GM23338 (cell line): ENCODE data around the gene DCAF4. TPM values are rescaled to one million over a fixed set of nuclear protein-coding genes. Genes with fewer than 3 reads are reported as not detected.

ENCODE experiments used
- ATAC-seq: fragments of 200-7000 bp; cut with Tn5 transposase; 3 replicates; pipeline ENCODE4 v1.9.1; 2020
- DNase-seq: peaks from one replicate; pipeline ENCODE4 v3.0.0-alpha.2; 2015; ENCODE audit warnings: low spot score
- H2AFZ ChIP-seq: fragments of 200-600 bp; sonication (generic); 2 replicates; pipeline ENCODE4 v1.8.0; 2016; ENCODE audit warnings: antibody characterized with exemption, mild to moderate bottlenecking, moderate library complexity
- H3F3A ChIP-seq: fragments of 200-600 bp; sonication (generic); replicated peaks from 2 replicates; pipeline ENCODE4 v1.8.0; 2017; ENCODE audit warnings: antibody characterized with exemption, mixed run types, low read depth
- H3K27ac ChIP-seq: fragments of 200-600 bp; sonication (generic); 2 replicates; pipeline ENCODE4 v1.6.1; 2016; ENCODE audit warnings: low read depth
- H3K27me3 ChIP-seq: fragments of 200-600 bp; sonication (generic); 2 replicates; pipeline ENCODE4 v1.8.0; 2016; ENCODE audit warnings: mild to moderate bottlenecking, mixed run types, moderate library complexity; ENCODE audit not compliant: insufficient read depth
- H3K36me3 ChIP-seq: fragments of 200-600 bp; sonication (generic); 2 replicates; pipeline ENCODE4 v1.8.0; 2016; ENCODE audit warnings: mild to moderate bottlenecking; ENCODE audit not compliant: insufficient read depth
- H3K4me1 ChIP-seq: fragments of 200-600 bp; sonication (generic); 2 replicates; pipeline ENCODE4 v1.8.0; 2016; ENCODE audit warnings: mild to moderate bottlenecking, moderate library complexity; ENCODE audit not compliant: insufficient read depth
- H3K4me2 ChIP-seq: fragments of 200-600 bp; sonication (generic); 2 replicates; pipeline ENCODE4 v1.7.1; 2017; ENCODE audit warnings: mixed run types
- H3K4me3 ChIP-seq: fragments of 200-600 bp; sonication (generic); 2 replicates; pipeline ENCODE4 v1.6.1; 2016; ENCODE audit warnings: mixed run types
- H3K79me2 ChIP-seq: fragments of 200-600 bp; sonication (generic); replicated peaks from 2 replicates; pipeline ENCODE4 v1.8.0; 2017; ENCODE audit warnings: mild to moderate bottlenecking; ENCODE audit not compliant: insufficient read depth
- H3K9me2 ChIP-seq: fragments of 200-600 bp; sonication (generic); 2 replicates; pipeline ENCODE4 v1.8.0; 2017; ENCODE audit not compliant: insufficient read depth
- H4K20me1 ChIP-seq: fragments of 200-600 bp; sonication (generic); replicated peaks from 2 replicates; pipeline ENCODE4 v1.8.0; 2017; ENCODE audit warnings: mild to moderate bottlenecking; ENCODE audit not compliant: insufficient read depth
- H3K27ac Mint-ChIP-seq: 2 replicates; pipeline ENCODE4 v1.8.0; 2020; ENCODE audit warnings: inconsistent platforms, mild to moderate bottlenecking, moderate library complexity, mixed read lengths
- H3K27me3 Mint-ChIP-seq: 3 replicates; pipeline ENCODE4 v1.8.0; 2022; ENCODE audit warnings: low read depth, mild to moderate bottlenecking, moderate library complexity, mixed read lengths, inconsistent platforms; ENCODE audit not compliant: insufficient read depth, poor library complexity
- H3K36me3 Mint-ChIP-seq: 3 replicates; pipeline ENCODE4 v1.8.0; 2021; ENCODE audit warnings: low read depth, mild to moderate bottlenecking, inconsistent platforms, moderate library complexity, mixed read lengths
- H3K4me1 Mint-ChIP-seq: 3 replicates; pipeline ENCODE4 v1.8.0; 2020; ENCODE audit warnings: mild to moderate bottlenecking, inconsistent platforms, mixed read lengths
- H3K4me3 Mint-ChIP-seq: 3 replicates; pipeline ENCODE4 v1.8.0; 2021; ENCODE audit warnings: moderate library complexity, mild to moderate bottlenecking, inconsistent platforms, mixed read lengths
- H3K9me3 Mint-ChIP-seq: 3 replicates; pipeline ENCODE4 v1.8.0; 2020; ENCODE audit warnings: moderate library complexity, mild to moderate bottlenecking, inconsistent platforms, mixed read lengths
- CREB1 ChIP-seq: fragments of 250-450 bp; sonication (Bioruptor Pico); IDR thresholded peaks from 2 replicates; pipeline ENCODE4 v1.5.0; 2020; ENCODE audit warnings: low read depth, mild to moderate bottlenecking, moderate library complexity
- CTCF ChIP-seq, 2 experiments: fragments of 200-600 bp in 1 of 2; sonication (generic) in 1 of 2; conservative IDR thresholded peaks; 2 replicates each; pipeline versions ENCODE4 v1.5.1 to v1.6.1; 2016 to 2017; ENCODE audit warnings: antibody characterized with exemption in 2 of 2, low read depth in 2 of 2, mild to moderate bottlenecking in 2 of 2, moderate library complexity in 1 of 2
- ETS1 ChIP-seq: IDR thresholded peaks from 2 replicates; pipeline ENCODE4 v1.6.1; 2016; ENCODE audit warnings: antibody characterized with exemption
- EZH2 ChIP-seq: fragments of 200-600 bp; sonication (generic); IDR thresholded peaks from one replicate; pipeline ENCODE4 v1.8.0; 2017; ENCODE audit warnings: antibody characterized with exemption, mild to moderate bottlenecking, low read depth; ENCODE audit not compliant: unreplicated experiment
- EZH2phosphoT487 ChIP-seq: fragments of 200-600 bp; sonication (generic); IDR thresholded peaks from one replicate; pipeline ENCODE4 v1.8.1; 2018; ENCODE audit warnings: antibody characterized with exemption; ENCODE audit not compliant: unreplicated experiment
- JUNB ChIP-seq: IDR thresholded peaks from one replicate; pipeline ENCODE4 v1.6.1; 2016; ENCODE audit warnings: antibody characterized with exemption; ENCODE audit not compliant: unreplicated experiment
- NANOG ChIP-seq: IDR thresholded peaks from 2 replicates; pipeline ENCODE4 v1.6.1; 2016; ENCODE audit warnings: antibody characterized with exemption, borderline replicate concordance
- POLR2AphosphoS5 ChIP-seq: IDR thresholded peaks from 2 replicates; pipeline ENCODE4 v1.6.1; 2016; ENCODE audit warnings: antibody characterized with exemption, low read depth
- REST ChIP-seq: IDR thresholded peaks from one replicate; pipeline ENCODE4 v1.6.1; 2018; ENCODE audit warnings: antibody characterized with exemption; ENCODE audit not compliant: unreplicated experiment
- STAT1 ChIP-seq: IDR thresholded peaks from one replicate; pipeline ENCODE4 v1.6.1; 2016; ENCODE audit warnings: antibody characterized with exemption; ENCODE audit not compliant: unreplicated experiment
- ZNF114 ChIP-seq: fragments of 250-450 bp; sonication (Bioruptor Pico); IDR thresholded peaks from 2 replicates; pipeline ENCODE4 v1.5.0; 2020; ENCODE audit warnings: mild to moderate bottlenecking, moderate library complexity
- ZNF331 ChIP-seq: fragments of 250-450 bp; sonication (Bioruptor Pico); IDR thresholded peaks from 2 replicates; pipeline ENCODE4 v1.5.0; 2020; ENCODE audit warnings: low read depth, mild to moderate bottlenecking, moderate library complexity
- polyA plus RNA-seq: library from polyadenylated mRNA; unstranded; fragments of >200 nt; fragmentation: Nextera tagmentation; extraction: Ambion mirVana; gene quantifications from 2 replicates; pipeline ENCODE4 v1.2.1, GENCODE V29; 2016
- total RNA-seq: library from RNA; depleted of rRNA; stranded (reverse); fragments of >200 nt; shearing (Covaris generic); gene quantifications from 2 replicates; pipeline ENCODE4 v1.2.3, GENCODE V29; 2014
- TF ChIP-seq, protein P1 (sequence below): fragments of 250-450 bp; sonication (Bioruptor Pico); IDR thresholded peaks from 2 replicates; pipeline ENCODE4 v1.5.0; 2020; ENCODE audit warnings: mild to moderate bottlenecking, moderate library complexity

The DCAF4 gene
- total and polyA plus RNA-seq, 2 experiments from 2014 or later: 17.5 to 39.3 TPM

- no peak overlapping the region for H3K27ac ChIP-seq
- TF ChIP-seq EZH2phosphoT487 (no peak), JUNB (no peak), EZH2 (no peak), ZNF114 (CRISPR knock-in tag) (no peak), STAT1 (no peak), REST (no peak), POLR2AphosphoS5 (no peak), ETS1 (no peak), CREB1 (no peak), ZNF331 (CRISPR knock-in tag) (no peak), NANOG (no peak), CTCF (conservative IDR thresholded peaks at IDR 0.05; ENCODE audit: low read depth in 2 of 2) (no peak)
- TF ChIP-seq, protein P1, sequence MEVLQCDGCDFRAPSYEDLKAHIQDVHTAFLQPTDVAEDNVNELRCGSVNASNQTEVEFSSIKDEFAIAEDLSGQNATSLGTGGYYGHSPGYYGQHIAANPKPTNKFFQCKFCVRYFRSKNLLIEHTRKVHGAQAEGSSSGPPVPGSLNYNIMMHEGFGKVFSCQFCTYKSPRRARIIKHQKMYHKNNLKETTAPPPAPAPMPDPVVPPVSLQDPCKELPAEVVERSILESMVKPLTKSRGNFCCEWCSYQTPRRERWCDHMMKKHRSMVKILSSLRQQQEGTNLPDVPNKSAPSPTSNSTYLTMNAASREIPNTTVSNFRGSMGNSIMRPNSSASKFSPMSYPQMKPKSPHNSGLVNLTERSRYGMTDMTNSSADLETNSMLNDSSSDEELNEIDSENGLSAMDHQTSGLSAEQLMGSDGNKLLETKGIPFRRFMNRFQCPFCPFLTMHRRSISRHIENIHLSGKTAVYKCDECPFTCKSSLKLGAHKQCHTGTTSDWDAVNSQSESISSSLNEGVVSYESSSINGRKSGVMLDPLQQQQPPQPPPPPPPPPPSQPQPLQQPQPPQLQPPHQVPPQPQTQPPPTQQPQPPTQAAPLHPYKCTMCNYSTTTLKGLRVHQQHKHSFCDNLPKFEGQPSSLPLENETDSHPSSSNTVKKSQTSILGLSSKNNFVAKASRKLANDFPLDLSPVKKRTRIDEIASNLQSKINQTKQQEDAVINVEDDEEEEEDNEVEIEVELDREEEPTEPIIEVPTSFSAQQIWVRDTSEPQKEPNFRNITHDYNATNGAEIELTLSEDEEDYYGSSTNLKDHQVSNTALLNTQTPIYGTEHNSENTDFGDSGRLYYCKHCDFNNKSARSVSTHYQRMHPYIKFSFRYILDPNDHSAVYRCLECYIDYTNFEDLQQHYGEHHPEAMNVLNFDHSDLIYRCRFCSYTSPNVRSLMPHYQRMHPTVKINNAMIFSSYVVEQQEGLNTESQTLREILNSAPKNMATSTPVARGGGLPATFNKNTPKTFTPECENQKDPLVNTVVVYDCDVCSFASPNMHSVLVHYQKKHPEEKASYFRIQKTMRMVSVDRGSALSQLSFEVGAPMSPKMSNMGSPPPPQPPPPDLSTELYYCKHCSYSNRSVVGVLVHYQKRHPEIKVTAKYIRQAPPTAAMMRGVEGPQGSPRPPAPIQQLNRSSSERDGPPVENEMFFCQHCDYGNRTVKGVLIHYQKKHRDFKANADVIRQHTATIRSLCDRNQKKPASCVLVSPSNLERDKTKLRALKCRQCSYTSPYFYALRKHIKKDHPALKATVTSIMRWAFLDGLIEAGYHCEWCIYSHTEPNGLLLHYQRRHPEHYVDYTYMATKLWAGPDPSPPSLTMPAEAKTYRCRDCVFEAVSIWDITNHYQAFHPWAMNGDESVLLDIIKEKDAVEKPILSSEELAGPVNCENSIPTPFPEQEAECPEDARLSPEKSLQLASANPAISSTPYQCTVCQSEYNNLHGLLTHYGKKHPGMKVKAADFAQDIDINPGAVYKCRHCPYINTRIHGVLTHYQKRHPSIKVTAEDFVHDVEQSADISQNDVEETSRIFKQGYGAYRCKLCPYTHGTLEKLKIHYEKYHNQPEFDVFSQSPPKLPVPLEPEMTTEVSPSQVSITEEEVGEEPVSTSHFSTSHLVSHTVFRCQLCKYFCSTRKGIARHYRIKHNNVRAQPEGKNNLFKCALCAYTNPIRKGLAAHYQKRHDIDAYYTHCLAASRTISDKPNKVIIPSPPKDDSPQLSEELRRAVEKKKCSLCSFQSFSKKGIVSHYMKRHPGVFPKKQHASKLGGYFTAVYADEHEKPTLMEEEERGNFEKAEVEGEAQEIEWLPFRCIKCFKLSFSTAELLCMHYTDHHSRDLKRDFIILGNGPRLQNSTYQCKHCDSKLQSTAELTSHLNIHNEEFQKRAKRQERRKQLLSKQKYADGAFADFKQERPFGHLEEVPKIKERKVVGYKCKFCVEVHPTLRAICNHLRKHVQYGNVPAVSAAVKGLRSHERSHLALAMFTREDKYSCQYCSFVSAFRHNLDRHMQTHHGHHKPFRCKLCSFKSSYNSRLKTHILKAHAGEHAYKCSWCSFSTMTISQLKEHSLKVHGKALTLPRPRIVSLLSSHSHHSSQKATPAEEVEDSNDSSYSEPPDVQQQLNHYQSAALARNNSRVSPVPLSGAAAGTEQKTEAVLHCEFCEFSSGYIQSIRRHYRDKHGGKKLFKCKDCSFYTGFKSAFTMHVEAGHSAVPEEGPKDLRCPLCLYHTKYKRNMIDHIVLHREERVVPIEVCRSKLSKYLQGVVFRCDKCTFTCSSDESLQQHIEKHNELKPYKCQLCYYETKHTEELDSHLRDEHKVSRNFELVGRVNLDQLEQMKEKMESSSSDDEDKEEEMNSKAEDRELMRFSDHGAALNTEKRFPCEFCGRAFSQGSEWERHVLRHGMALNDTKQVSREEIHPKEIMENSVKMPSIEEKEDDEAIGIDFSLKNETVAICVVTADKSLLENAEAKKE (CRISPR knock-in tag): no peak
Observed at GRCh38 chr14:72974661-72975060, 48.4 kb downstream of the DCAF4 start.

More at GRCh38 chr14:72974661-72975060, 48.4 kb downstream of the DCAF4 start:
- Histone ChIP-seq H3K4me3 (no peak overlapping the region), H3K79me2 (no peaks in the 10 kb centered on the region), H3F3A (0 out of 2 replicates have a peak, but pooled peaks cover 3% of the 10 kb centered on the region), H3K4me1 (peaks cover under 1% of the 10 kb centered on the region; the same call in 1 of the 2 replicates), H3K9me2 (no peaks in the 10 kb centered on the region), H3K4me2 (no peak overlapping the region), H3K36me3 (no peaks in the 10 kb centered on the region), H4K20me1 (no peaks in the 10 kb centered on the region), H3K27me3 (no peaks in the 10 kb centered on the region), H2AFZ (no peak overlapping the region)
- Mint-ChIP-seq H3K36me3 (peaks cover 17% of the 10 kb centered on the region), H3K9me3 (no peaks in the 10 kb centered on the region), H3K27ac (no peak overlapping the region), H3K27me3 (peaks cover 2% of the 10 kb centered on the region), H3K4me3 (no peak overlapping the region), H3K4me1 (peaks cover 8% of the 10 kb centered on the region; the same call in 2 of the 3 replicates)
- ATAC-seq: no peak
- DNase-seq: no peak
